Adrenal gland (tissue), 5 donors: Measurements from ENCODE around the gene SERPINB8.

Experiments used
- CTCF ChIP-seq, 6 experiments: fragments of 450-650 bp in 4 of 6; fragments of 200-600 bp in 2 of 6; sonication (generic) in 1 of 6; IDR thresholded peaks; 1 replicate in 5 of 6; 2 replicates in 1 of 6; pipeline versions ENCODE4 v1.5.1 to v1.8.0; 2016 to 2021; ENCODE audit warnings: antibody characterized with exemption in 6 of 6, mild to moderate bottlenecking in 2 of 6, moderate library complexity in 1 of 6
- POLR2A ChIP-seq, 2 donors: fragments of 450-650 bp; IDR thresholded peaks; one replicate each; pipeline ENCODE4 v1.6.1; 2017; ENCODE audit warnings: antibody characterized with exemption in 2 of 2, mild to moderate bottlenecking in 2 of 2, moderate library complexity in 1 of 2
- donor health status: DM: no; HTN: no; CAD: no.

DNA sequence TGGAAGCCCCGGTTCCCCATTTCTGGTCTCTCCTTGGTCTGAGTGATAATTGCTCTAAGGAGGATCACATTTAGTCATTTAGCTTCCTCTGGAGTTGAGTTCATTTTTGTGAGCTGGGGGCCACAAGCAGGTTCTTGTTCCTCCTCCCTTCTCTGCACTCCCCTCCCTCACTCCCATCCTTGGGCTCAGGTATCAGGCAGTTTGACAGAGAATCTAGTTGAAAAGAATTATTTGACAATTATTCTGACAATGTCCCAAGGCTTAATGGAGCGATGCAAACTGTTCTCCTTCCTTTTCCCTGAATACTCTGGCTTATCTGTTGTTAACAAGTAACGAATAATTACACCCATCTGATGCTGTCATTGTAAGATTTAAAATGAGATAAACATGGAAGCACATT lies 61.5 kb downstream of the SERPINB8 start:
- TF ChIP-seq CTCF (IDR thresholded peaks at IDR 0.05) (no peak), POLR2A (IDR thresholded peaks at IDR 0.05) (no peak)
